ENCODE measurements around the gene SARM1.
"Not testable (repeated sequence)": the region's sequence is repeated elsewhere in the genome, so short reads cannot be mapped to it uniquely, and the experiment has no call there.

Gene SARM1

DNA sequence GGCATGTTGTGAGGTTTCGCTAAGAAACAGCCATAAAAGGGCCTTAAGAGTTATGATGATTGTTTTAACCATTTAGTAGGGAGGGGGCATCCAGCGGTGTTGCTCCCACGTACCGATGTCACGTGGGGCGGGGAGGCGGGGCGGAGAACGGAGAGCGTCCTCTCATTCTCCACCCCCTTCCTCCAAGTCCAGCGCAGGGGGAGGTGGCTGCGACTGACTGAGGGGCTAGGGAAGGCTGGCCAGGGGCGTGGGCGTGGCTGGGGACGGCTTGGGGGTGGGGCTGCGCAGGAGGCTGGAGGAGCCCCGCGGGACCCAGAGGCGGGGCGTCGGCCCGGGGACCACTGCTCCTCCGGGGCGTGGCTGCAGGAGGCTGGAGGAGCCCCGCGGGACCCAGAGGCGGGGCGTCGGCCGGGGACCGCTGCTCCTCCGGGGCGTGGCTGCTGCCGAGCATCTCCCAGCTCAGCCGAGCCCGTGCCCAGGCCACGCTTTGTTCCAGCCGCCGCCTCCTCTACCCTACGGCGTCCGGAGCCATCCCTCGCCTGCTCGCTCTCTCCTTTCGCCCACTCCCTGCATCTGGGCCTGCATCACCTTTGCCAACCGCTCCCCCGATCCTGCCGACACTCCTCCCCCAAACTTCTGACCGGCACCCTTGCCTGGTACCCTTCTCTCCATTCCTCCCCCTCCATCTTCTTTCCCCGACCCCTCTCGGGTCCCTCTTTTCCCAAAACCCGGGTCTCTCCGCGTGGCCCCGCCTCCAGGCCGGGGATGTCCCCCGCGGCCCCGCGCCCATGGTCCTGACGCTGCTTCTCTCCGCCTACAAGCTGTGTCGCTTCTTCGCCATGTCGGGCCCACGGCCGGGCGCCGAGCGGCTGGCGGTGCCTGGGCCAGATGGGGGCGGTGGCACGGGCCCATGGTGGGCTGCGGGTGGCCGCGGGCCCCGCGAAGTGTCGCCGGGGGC is at the start of gene SARM1:
SARM1 (plus strand) TSS at position 450 of the 958 bp plus-strand sequence; CDS start at position 789, 339 bp downstream.
- DNase-seq (ENCODE audit: low spot score) (peak; percentile 79), FAIRE-seq (no peak)

- FAIRE-seq = no peak
- DNase-seq (ENCODE audit: low spot score) = no peak
These were observed 47.2 kb upstream of the SARM1 start for GRCh38 chr17:28324267-28324745.

GRCh38 chr17:28324781-28325180 is 46.7 kb upstream of the SARM1 start:
- no peak for FAIRE-seq
- no peak for DNase-seq (ENCODE audit: low spot score)

DNA sequence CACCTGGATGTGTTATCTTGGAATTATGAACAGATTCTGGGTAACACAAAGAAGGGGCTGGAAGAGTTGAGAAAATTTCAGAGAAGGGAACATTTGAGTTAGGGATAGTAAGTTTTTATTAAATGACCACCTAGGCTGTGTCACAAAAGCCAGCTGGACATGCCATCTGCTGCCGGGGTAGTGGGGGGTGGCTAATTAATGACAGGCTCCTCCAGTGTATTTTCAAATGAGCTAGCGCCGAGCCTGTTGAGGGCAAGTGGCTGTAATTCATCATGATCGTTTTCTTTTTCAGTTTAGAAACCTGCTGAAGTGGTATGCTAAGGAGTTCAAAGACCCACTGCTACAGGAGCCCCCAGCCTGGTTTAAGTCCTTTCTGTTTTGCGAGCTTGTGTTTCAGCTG is 46.3 kb upstream of the SARM1 start:
- DNase-seq (ENCODE audit: low spot score) (no peak), FAIRE-seq (no peak)

DNA sequence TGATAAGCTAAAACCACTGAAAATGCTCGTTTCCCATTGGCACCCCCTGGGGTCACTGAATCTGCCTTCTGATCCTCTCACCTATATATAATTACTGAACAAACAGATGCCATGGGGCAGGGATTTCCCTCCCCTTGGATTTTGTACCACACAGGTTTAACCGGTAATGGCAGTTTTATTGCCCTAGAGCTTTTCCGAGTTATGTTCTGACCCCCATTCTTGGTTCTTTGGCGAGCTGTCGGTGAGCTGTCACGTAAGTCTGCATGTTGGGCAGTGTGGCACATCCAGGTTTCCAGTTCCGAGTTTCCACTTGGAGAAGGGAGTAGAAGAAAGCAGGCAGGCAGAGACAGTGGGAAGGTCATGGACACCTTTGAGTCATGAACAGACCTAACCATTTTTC is 45.4 kb upstream of the SARM1 start:
- DNase-seq (ENCODE audit: low spot score) = no peak

GRCh38 chr17:28327031-28327607 is 44.4 kb upstream of the SARM1 start:
- FAIRE-seq = no peak
- no peak for DNase-seq (ENCODE audit: low spot score)

More for the DNA sequence above, 45.4 kb upstream of the SARM1 start:
- no peak for FAIRE-seq

DNA sequence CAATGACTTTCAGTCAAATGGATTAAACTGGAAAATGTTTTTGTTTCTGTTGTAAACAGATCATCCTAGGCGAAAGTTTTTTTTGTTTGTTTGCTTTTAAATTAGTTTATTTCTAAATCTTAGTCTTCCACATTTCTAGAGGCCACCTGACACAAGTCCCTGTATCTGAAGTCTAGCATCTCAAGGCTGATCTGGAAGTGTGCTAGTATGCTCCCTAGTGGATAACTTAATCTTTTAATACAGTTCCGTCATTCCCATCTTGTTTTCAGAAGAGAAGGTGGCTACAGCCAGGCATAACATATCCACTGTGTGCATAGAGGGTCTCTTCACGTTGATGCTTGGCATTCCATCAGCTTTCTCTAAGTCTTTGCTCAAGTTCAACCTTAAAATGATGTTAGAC is 43.8 kb upstream of the SARM1 start:
- no peak for FAIRE-seq

DNA sequence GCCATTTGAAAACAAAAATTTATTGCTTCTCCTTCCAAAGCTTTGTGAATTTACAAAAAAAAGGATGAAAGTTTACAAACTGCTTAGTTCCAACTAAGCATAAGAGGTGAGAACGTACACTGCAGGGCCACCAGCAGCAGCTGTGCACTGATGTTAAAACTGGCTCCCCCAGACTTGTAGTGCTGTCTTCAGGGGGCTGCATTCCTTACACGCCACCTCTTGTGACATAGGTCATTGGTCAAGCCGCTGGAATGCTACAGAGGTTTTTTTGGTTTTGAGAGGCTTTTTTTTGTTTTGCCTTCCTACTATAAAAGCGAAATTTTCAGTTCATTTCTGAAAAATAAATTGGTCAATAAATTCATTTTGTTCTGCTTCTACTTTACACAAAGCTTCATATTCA is 43.2 kb upstream of the SARM1 start:
- DNase-seq (ENCODE audit: low spot score) = no peak
- no peak for FAIRE-seq

More for the DNA sequence above, 43.8 kb upstream of the SARM1 start:
- no peak for DNase-seq (ENCODE audit: low spot score)

DNA sequence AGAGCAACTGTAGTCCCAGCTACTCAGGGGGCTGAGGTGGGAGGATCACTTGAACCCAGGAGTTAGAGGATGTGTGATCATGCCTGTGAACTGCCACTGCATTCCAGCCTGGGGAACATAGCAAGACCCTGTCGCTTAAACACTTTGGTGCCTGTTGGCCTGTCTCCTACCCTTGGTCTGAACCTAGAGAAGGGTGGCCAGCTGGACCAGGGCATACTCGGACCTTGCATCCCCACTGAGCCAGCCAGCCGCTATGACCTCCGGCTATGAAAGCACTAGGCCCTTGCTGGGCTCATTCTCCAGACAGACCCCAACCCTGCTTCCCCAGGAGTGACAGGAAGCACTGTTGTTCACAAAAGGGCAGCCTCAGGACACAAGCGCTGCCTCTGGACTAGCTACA is 40.8 kb upstream of the SARM1 start:
- no peak for FAIRE-seq
- no peak for DNase-seq (ENCODE audit: low spot score)

- FAIRE-seq (no peak), DNase-seq (ENCODE audit: low spot score) (no peak)
These were observed 39.5 kb upstream of the SARM1 start for GRCh38 chr17:28331891-28332420.

- DNase-seq (ENCODE audit: low spot score) = no peak
These were observed 38.3 kb upstream of the SARM1 start for GRCh38 chr17:28333083-28333746.

GRCh38 chr17:28334171-28334570 is 37.3 kb upstream of the SARM1 start:
- FAIRE-seq (no peak), DNase-seq (ENCODE audit: low spot score) (no peak)

More at GRCh38 chr17:28333083-28333746, 38.3 kb upstream of the SARM1 start:
- no peak for FAIRE-seq

DNA sequence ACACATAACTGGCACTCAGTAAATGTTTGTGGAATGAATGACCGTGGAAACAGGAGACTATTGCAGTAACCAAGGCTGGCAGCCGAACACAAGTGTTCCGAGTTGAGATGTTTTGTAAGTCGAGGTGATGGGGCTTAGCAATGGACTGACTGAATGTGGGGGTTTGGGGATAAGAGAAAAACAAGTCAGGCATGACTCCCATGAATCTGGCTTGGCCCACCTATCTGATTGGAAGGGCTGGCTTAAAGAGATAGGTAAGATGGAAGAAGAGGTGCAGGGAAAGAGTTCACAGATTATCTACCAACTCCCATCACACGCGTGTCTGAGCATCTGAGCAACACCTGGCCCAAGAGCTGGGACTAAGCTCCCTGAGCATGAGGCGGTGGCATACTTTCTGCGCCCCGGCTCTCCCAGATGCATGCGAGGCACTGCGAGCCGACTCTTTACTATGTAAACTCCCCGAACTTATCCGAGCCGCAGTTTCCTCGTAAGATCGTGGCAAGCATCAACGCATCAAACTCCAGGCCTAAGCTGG is 36.8 kb upstream of the SARM1 start:
- DNase-seq (ENCODE audit: low spot score) = peak; percentile 29

GRCh38 chr17:28335201-28335958 is 36.1 kb upstream of the SARM1 start, which contains the start of the genes IFT20 and TNFAIP1:
Gene IFT20 (minus strand): TSS chr17:28335472. CDS start chr17:28331985, 3,487 bp downstream.
Gene TNFAIP1 (plus strand): TSS chr17:28335761. CDS start chr17:28339522, 3,761 bp downstream.
- FAIRE-seq = peak; percentile 58

More for the DNA sequence above, 36.8 kb upstream of the SARM1 start:
- FAIRE-seq = no peak

DNA sequence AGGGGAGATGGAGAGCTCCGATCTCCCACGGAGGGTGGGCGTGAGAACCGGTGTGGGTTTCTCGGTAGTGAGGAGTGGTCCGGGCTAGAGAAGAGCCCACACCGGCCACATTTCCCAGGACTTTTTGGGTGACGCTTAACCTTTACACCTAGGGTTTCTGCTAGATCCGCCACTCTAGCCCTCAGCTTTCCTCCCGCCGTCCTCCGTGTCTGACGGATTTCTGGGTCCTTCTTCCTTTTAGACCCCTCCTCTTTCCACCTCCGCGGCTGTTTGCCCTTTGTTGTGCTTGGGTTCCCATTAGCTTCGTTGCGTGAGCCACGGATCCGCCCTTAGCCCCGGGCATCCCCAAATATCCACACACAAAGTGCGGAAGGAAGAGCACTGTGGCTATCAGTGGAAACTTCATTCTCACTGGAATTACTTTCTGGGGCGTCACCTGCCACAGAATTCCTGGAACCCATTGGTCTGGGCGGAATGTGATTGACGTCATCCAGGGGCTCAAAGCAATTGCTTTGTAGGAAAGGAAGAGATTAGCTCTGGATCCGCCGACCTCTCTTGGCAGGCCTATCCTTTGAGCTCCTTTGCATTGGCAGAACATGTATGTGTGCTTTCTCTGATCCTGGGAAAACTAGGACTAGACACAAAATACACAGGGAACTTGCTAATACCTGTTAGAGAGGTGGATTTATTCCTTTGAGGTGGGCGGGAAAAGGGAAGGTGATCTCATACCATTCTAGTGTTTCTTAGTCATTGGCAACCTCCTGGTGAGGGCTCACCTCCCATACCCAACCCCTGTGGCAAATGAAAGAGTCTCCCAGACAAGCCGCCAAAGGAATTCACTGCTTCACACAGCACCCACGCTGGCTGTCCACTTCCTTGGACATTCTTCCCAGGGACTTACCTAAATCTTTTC is 35.3 kb upstream of the SARM1 start:
- FAIRE-seq (peak; percentile 46), DNase-seq (ENCODE audit: low spot score) (peak; percentile 67)

More at GRCh38 chr17:28335201-28335958, 36.1 kb upstream of the SARM1 start, which contains the start of the genes IFT20 and TNFAIP1:
- peak; percentile 97 for DNase-seq (ENCODE audit: low spot score)

GRCh38 chr17:28338056-28338768 is 33.3 kb upstream of the SARM1 start:
- DNase-seq (ENCODE audit: low spot score) = no peak

DNA sequence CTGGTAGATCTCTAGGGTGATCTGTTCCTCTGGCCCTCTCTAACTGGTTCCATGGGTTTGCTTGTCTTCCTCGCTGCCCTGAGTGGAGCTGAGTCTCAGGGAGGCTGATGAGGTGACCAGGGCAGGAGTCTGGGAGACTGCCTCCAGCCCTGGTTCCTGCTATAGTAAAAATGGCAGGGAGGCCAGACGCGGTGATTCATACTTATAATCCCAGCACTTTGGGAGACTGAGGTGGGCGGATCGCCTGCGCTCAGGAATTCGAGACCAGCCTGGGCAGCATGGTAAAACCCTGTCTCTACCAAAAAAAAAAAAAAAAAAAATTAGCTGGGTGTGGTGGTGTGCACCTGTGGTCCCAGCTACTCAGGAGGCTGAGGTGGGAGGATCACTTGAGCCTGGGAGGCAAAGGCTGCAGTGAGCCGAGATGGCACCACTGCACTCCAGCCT is 32.7 kb upstream of the SARM1 start:
- FAIRE-seq; DNase-seq (ENCODE audit: low spot score): not testable (repeated sequence)

More at GRCh38 chr17:28338056-28338768, 33.3 kb upstream of the SARM1 start:
- no peak for FAIRE-seq

DNA sequence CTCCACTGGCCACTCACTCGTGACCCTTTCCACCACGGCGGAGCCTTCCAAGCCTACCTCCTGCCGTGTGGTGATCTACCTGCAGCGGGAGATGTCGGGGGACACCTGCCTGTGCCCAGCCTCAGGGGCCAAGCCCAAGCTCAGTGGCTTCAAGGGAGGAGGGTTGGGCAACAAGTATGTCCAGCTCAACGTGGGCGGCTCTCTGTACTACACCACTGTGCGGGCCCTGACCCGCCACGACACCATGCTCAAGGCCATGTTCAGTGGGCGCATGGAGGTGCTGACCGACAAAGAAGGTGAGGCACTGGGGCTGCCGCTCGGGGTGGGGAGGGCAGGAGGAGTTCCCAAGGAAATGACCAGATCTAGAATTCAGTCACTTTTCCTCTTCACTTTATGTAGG is 32.1 kb upstream of the SARM1 start:
- FAIRE-seq (no peak), DNase-seq (ENCODE audit: low spot score) (no peak)

Measured in urothelium cell line (cell line).